Measurements from ENCODE around the gene STARD13.
A peak's percentile ranks its signal among the peaks of the same experiment; 100 is the strongest.

The STARD13 gene

DNA sequence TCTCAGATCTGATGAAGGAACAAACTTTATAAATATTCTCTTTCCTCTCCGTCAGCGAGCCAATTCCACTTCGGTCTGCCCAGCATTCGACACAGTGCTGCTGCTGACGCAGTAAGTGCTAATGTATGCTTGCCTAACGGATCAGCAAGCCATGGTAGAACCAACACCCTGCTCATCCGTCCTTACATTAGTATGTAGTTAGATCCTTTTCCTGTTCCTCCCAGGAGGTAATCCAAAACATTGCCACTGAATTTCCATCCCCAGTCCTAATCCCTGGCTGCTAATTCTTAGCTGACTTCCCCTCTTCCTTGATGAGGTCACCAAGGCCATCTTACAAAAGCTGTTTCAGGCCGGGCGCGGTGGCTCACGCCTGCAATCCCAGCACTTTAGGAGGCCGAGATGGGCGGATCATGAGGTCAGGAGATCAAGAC, 88.0 kb downstream of the STARD13 start:
- H3K27ac ChIP-seq, result no peak overlapping the region
- no peak for DNase-seq (ENCODE audit: low spot score)
- no peak overlapping the region for H3K4me3 ChIP-seq
- TF ChIP-seq CTCF (IDR thresholded peaks at IDR 0.05), result no peak

DNA sequence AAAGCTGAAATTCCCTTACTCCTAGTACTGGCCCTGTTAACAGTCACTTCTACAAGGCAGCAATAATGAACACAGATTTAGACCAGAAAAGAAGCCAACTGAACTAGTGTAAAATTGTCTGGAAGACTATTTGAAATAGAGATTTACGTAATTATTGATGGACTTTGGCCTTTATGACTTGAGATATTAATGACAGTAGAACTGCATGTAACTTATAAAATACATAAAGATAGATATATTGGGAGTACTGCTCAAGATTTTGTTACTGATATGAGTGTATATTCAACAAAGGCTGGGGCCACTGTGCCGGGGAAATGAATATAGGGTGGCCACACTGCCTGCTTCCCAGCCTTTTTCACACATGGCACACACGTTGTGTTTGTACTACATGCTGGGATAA, 88.8 kb downstream of the STARD13 start:
- no peak for TF ChIP-seq CTCF (IDR thresholded peaks at IDR 0.05)
- H3K27ac ChIP-seq, result no peak overlapping the region
- no peak for DNase-seq (ENCODE audit: low spot score)
- H3K4me3 ChIP-seq, result no peak overlapping the region

GRCh38 chr13:33195693-33196464, 89.7 kb downstream of the STARD13 start:
- Histone ChIP-seq H3K4me3 (peak overlapping the region; percentile 42), H3K27ac (peak overlapping the region; percentile 16 to 67)
- TF ChIP-seq CTCF (IDR thresholded peaks at IDR 0.05), result no peak
- no peak for DNase-seq (ENCODE audit: low spot score)

DNA sequence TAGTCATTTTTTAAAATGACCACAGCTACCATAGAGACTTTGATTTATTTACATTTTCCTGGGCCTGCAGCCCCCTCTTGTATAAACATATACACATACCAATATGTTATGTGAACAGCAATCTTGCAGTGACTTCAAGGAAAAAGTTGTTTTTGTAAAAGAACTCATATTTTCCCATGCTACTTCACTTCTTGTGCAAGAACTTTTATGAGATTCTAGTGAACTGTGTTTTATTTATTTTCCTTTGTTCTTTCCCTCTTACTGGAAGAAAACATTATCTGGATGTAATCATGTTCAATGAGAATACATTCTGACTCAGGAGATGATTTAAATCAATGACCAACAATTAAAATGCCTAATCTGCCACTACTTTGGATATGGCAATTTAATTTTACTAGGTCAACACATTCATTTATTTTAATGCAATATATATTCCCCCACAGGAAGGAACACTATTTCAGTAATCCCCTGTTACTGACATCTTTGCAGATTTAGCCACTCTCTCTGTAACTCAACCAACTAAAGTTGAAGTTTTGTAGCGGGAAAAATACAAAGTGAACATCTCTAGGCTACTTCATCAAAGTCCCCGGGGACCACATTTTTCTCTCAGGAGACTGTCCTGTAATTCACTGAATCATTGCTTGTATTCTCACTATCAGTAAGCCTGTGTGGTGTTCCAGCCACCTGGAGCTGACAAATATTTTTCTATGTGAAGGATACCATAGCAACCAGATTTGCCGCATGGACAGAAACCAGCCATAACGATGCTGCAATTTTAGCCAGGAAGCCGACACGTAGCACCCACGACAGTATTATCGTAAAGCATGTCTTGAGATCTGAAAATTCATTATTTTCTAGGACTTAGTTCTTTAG, 90.5 kb downstream of the STARD13 start:
- H3K4me3 ChIP-seq, result peak overlapping the region; percentile 42
- no peak for TF ChIP-seq CTCF (IDR thresholded peaks at IDR 0.05)
- DNase-seq (ENCODE audit: low spot score), result no peak
- peak overlapping the region; percentile 16 to 67 for H3K27ac ChIP-seq

DNA sequence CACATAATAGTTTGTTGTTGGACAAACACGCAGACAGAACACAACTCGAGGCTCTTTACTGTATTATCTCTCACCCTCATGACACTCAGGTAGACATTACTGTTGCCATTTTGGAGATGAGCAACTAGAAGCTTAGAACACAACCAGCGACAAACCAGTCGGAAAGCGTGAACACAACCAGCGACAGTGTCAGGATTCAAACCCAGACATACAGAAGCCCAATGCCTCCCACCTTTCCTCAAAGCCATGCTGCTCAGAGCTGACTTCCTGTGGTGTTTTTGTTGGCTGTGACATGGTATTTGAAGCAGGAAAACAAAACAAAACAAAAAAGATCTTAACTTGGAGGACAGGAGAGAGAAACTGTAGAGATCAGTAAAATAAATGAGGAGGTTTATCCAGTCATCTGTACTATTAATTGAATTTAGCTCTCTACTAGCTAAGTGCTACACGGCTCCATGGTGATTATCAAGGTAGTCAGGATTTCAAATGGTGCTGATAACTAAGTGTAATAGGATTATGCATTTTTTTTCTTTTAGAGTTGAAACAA, 92.1 kb downstream of the STARD13 start:
- TF ChIP-seq CTCF (IDR thresholded peaks at IDR 0.05), result no peak
- peak overlapping the region in 1 of 2 donors; percentile 24 for H3K27ac ChIP-seq
- H3K4me3 ChIP-seq, result no peak overlapping the region
- DNase-seq (ENCODE audit: low spot score), result no peak

DNA sequence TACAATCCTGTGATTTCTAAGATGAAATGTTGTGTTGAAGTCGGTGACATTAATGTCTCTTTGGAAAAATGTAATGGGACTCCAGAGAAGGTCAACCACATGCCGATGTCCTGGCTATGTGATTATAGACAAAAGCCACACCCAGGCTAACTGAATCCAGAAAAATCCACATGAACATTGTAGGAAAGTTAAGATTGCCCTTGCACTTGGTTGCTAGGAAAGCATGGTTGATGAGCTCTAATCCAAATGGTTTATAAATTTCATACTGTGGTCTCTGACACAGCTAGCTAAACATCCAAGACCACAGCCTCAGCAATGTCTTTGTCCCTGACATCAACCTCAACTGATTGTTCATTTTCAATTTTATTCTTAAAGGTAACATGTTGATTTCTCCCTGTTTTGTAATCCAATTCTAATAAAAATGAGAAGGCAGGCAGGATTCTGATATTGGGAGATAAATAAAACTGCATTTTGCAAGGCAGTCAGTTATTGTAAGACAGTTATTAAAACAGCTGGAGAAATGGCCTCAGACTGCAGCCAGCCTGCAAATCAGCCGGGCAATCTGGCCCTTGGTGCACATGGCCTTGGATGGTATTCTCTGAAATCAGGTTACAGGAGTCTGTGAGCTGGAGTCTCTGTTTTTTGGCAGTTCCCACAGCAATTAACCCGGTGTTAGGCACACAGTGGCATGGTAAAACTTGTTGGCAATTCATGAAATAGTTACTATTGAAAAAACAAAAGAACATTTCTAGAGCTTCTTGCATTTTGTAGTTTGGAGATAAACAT, 93.9 kb downstream of the STARD13 start:
- DNase-seq (ENCODE audit: low spot score), result no peak
- no peak overlapping the region for H3K4me3 ChIP-seq
- no peak overlapping the region for H3K27ac ChIP-seq
- TF ChIP-seq CTCF (IDR thresholded peaks at IDR 0.05), result no peak
